ENCODE data around the gene NAP1L4.

Gene NAP1L4, protein sequence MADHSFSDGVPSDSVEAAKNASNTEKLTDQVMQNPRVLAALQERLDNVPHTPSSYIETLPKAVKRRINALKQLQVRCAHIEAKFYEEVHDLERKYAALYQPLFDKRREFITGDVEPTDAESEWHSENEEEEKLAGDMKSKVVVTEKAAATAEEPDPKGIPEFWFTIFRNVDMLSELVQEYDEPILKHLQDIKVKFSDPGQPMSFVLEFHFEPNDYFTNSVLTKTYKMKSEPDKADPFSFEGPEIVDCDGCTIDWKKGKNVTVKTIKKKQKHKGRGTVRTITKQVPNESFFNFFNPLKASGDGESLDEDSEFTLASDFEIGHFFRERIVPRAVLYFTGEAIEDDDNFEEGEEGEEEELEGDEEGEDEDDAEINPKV

DNA sequence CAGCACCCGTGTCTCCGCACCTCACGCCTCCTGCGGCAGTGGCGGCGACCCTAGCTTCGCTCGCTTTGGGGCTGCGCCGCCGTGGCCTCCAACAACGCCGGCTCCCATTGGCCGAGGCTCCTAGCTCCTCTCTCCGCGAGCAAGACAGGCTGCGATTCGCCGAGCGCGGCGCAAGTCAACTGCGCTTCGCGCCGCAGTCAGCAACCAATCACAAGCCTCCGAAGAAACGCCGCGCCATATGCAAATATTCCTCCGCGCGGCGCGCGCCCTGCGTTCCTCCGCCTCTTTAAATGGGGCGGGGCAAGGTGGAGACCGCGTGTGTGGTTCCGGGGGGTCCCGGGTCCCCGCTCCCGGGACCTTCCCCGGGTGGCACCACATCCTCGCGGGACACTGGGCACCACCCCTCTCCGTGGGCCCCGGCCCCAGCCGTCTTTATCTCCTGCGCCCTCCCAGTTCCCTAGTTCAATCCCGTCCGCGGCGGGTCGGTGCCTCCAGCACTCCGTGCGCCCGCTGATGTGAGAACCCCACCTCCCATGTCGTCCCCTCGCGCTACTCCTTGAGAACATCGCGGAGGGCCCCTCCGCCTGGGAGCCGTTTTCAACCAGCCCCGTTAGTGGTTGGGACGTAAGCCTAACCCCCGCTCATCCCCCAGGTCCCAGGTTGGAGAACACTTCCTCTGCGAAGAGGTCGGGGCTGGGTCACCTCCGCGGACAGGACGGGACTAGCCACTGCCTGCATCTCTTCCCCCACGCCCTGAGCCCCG, at the start of gene NAP1L4:
Gene NAP1L4 (minus strand): TSS at position 96 of the 763 bp plus-strand sequence. CDS start 13,109 bp downstream, outside the sequence.
- peak; percentile 95 for DNase-seq

DNA sequence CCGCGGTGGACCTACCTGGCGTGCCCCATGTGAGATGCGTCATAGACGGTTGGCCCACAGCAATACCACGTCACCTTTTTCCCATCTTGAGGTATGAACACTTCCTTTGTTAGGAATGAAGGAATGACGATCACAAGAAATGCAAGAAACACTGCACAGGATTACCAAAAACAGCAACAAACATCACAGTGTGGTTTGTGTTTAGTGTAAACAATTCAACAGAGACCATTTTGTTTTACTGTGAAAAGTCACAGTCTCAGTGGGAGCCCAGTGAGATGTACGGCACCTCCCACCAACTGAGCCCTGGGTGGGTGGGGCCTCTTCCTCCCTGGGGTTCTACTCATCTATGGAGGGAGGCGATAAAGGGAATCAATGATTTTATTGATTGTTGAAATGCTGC, 48.8 kb upstream of the NAP1L4 start:
- no peak for DNase-seq

DNA sequence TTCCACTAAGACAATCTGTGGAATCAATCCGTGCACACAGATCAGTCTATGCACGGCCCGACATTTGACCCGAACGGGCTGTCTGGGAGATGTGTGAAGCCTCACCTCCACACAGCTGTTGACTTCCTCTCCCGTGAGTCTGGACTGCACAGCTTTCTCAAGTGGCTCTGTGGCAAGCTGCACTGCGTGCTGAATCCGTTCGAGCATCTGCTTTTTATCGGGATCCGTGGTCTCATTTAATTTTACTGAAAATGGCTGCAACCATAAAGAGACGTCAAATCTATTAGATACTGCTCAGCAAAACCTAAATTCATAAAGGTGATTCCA, 45.8 kb upstream of the NAP1L4 start:
- no peak for DNase-seq

DNA sequence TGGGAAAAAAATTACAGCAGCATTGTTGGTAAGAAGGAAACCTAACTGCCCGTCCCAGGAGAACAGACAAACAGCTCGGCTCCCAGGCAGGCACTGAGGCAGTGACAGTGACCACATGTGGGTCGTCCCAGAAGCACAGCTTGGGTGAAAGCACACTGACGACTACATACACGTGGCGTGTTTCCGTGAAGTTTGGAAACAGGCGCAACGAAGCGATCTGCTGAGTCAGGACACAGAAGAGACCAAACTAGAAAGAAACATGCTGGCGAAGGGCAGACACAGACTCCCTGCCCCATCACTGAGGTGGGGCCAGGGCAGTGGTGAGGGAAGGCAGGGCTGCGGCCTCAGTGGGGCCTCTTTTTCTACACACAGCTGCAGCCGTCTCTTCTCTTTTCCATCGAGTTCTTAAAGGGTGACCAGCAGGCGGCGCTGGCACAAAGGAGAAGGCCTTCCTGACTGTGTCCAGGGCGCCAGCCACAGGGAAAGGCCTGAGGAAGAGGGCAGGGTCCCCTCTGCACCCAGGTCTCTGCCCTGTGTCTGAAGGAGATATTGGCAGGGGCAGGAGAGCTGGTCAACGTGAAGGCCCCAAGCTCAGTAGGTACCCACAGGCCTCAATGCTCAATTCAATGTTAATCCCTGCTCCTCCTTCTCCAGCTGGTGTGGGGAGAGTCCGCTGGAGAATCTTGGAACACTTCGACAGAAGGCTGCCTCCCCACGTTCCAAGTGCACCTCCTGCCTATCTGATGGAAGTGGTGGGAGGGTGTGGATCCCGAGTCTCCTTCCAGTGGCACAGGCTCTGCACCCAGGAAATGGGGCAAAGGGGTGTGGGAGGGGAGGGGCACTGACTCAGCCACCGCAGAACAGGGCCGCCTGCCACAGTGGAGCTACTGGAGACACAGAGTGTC, 45.2 kb upstream of the NAP1L4 start:
- DNase-seq = peak; percentile 37

DNA sequence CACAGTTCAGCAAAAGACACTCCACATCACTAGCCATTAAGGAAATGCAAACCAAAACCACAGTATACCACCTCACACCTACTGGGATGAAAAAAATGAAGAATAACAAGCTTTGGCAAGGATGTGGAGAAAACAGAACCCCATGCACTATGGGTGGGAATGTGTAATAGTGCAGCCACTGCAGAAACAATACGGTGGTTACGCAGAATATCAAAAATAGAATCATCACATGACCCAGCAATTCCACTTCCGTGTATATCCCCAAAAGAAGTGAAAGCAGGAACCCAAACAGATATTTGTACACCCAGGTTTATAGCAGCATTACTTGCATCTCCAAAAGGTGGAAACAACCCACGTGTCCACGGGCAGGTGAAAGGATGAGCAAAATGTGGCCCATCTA, 44.3 kb upstream of the NAP1L4 start:
- DNase-seq = no peak

DNA sequence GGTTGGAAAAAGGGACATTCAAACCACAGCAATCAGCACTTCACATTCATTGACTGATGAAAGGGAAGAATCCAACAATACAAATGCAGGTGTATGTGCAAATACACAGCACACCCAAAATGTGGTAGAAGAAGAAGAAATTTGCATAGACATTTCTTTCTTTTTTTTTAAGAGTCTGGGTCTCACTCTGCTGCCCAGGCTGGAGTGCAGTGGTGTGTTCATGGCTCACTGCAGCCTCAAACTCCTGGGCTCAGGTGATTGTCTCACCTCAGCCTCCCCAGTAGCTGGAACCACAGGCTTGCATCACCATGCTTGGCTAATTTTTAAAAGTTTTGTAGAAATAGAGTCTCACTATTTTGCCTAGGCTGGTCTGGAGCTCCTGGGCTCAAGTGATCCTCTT, 43.2 kb upstream of the NAP1L4 start:
- DNase-seq = no peak

DNA sequence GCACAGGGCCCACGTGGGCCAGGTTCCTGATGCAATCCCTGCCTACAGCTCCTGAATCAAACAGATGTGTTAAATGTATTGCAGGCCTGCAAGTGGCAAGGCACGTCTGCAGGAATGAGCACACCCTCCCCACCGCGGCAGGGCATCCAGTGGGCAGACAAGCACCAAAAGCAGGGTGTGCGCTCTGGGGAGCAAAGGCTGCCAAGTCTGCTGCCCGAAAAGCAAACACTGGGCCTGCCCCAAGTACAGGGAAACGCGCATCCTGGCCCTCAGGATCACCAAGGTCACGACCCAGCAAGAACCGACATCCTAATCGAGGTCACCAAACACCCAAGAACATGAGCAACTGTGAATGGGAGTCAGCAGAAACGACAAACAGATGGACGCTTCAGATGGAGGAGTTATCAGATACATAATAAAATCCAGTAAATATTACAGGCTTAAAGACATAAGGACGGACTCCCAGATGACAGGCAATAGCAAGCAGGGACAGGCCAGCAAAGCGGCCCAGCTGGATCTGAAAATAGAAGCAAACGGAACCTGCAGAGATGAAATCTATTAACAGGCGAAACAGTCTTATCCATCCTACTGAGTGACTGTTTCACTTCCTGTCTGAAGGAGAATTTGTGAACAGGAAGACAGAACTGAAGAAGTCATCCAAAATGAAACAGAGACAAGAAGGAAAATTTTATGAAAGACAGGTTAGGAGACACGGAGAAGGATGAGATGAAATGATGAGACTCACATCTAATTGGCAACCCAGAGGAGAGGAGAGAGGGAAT, 38.4 kb upstream of the NAP1L4 start:
- no peak for DNase-seq

DNA sequence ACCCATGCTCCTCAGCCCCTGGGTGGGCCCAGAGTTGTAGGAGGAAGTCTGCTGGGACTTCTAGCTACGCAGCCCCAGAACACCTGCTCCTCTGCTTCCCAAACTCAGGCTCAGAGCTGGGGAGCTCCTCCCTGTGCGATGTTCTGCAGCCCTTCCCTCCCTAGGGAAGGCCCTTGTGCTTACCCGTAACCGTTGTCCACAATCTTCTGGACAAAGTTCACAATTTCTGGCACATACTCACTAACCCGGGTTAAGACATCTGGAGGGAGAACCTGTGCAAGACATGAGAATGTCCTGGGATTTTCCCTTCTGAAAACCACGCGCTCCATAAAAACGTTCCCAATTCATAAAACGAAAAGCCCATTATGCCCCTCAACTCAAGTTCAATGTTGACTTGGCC, 36.7 kb upstream of the NAP1L4 start:
- no peak for DNase-seq

DNA sequence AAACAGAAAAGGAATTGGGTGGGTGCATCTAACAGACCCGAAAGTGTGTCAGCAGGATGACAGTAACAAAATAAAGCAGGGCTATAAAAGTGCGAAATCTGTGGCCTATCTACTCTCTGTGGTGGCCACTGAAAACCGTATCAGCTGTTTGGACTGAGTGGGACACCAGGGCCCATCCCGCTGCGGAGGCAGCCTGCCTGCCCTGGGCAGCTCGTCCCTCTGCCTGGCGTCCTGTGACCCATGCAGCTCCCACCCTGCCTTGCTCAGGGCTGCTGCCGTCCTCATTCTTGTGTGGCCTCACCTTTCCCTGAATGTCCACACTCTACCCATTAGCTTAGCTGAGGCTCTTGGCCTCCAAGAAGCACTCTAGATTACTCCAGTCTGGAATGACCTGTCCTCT, 34.7 kb upstream of the NAP1L4 start:
- DNase-seq = no peak

DNA sequence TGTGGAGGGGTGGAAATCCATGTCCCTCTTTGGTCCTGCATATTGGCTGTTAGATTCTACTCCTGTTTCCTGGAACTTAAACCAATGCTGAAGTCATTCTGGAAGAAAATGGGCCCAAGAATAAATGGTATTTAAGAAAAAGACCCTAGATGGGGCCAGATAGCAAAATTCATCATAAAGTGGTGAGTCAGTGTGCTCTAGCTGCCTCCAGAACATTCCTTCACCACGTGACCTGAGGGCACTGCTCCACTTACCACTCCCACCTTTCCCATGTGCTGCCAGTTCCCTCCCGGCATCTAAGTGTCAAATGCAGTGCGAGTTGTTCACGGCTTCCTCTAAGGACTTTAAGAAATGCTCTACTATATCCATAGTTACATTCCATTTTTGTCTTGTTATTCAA, 30.9 kb upstream of the NAP1L4 start:
- no peak for DNase-seq

DNA sequence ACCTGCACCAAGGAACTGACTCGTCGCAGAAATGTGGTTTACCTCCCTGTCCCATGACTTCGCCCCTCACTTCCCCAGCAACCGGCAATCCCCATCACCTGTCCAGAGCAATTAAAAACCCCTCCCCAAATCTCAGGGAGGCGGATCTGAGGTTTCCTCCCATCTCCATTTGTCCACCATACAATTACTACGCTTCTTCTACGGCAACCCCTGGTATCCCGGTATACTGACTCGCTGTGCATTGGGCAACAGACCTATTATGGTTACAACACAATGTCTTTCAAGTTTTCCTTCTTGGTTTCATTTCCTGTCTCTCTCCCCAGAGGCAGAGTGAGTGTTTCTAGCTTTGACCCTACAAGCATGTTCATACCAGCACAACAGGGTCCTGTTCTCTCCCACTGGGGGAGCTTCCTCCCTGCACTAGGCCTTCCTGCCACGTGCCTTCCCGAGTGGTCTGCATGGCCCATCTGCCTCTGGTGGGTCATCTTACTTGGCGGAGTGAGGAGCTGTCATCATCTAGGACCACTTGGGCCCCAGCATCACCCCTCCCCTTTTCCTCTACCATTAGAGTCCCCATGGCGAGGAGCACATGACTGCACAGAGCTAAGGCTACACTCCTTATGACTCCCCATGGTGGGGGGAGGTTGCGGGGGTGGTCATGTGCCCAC, 30.3 kb upstream of the NAP1L4 start:
- DNase-seq = no peak

DNA sequence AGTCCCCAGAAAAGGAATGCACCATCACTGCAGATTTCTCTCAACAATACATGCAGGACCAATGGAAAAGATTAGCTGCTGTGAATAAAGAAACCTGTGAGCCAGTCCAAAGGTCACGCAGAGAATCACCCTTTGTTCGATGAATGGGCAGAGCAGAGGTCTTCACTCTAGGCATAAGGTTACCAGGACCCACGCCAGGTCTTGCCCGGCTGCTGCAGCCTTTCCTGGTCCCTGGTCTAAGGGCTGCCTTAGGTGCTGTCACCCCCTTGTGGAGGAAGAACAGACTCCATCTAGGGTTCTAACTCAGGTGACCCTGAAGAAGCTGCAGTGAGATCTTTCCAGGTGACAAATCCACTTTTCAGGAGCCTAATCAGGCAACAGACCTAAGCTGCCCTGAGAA, 29.0 kb upstream of the NAP1L4 start:
- peak; percentile 30 for DNase-seq

DNA sequence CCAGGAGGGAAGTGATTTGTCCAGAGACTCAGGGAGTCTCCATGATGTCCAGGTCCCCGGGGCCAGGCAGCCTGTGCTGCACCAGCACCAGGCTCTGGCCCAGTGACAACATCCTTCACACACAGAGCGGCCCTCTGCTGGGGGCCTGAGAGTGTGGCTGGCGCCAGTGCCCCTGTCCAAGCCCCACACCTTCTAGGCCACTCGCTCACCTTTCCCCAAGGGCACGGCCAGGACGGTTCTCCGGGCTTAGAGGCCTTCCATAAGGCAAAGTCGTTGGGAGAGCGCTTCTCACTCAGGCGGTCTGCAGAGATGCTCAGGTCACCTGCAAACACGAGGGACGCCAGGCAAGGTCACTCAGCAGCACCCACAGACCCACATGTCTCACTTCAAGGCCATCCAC, 27.9 kb upstream of the NAP1L4 start:
- DNase-seq = no peak

DNA sequence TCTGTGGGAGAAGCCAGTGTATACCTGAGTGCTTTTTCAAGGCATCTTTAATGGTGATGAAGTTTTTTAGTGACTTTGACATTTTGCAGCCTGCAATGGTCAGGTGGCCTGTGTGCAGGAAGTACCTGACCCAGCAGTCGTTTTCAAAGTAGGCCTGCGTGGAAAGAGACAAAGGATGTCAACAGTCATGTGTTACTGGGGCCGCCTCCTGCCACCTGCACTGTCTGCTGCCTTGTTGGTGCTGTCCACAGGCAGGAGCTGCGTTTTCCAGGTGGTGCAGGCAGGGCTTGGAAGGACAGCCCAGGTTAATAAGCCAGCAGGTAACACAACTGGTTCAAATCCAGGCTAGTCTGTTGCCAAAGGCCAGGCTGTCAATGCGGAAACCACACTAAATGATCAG, 26.5 kb upstream of the NAP1L4 start:
- no peak for DNase-seq

DNA sequence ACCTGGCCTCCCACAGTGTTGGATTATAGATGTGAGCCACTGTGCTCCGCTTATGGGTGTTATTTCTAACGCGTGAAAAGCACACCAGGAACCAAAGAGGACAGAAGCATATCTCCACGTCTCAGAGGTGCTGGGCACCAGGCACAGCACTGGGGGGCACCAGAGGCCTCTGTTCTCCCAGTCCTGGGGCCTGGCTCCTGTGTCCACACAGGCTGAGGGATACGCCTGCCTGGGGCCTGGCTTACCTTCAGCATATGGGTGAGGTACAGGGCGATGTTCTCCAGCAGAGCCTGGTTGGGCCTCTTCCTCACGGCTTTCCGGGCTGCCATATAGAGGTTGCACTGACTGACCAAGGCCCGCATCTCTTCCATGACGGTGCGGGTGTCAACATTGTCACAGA, 24.7 kb upstream of the NAP1L4 start:
- no peak for DNase-seq

DNA sequence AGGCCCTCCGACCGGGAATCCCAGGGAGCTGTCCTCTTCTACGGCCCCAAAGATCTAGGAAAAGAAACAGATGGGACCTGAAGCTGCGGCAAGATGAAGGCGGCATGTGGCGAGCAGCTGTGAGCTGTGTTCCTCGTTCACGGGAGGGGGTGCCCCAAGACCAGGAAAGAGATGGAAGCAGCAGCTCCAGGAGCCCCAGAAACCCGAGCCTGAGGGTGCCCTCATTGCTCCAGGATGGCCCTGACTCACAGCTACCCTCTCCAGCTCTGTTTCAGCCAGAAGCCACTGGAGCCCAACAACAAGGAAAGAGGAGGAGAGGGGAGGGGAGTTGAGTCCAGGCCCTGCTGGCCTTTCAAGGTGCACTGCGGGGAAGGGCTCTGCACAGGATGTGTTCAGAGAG, 23.7 kb upstream of the NAP1L4 start:
- no peak for DNase-seq

DNA sequence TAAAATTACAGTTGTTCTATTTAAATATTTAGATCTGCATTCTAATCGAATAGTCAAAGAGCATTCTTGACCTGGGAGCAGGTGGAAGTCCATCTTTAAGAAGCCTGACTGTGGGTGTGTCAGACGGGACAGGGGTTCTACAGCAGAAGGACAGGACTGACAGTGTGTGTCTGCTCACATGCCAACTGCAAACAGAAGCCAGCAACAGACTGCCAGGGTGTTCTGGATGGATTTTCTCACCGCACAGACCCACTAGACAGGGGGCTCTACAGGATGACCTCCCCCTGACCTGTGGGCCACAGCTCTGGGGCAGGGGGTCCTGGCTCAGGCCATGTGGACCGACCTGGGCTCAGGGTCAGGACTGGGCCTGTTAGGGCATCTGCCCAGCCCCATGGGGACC, 22.8 kb upstream of the NAP1L4 start:
- DNase-seq = no peak

DNA sequence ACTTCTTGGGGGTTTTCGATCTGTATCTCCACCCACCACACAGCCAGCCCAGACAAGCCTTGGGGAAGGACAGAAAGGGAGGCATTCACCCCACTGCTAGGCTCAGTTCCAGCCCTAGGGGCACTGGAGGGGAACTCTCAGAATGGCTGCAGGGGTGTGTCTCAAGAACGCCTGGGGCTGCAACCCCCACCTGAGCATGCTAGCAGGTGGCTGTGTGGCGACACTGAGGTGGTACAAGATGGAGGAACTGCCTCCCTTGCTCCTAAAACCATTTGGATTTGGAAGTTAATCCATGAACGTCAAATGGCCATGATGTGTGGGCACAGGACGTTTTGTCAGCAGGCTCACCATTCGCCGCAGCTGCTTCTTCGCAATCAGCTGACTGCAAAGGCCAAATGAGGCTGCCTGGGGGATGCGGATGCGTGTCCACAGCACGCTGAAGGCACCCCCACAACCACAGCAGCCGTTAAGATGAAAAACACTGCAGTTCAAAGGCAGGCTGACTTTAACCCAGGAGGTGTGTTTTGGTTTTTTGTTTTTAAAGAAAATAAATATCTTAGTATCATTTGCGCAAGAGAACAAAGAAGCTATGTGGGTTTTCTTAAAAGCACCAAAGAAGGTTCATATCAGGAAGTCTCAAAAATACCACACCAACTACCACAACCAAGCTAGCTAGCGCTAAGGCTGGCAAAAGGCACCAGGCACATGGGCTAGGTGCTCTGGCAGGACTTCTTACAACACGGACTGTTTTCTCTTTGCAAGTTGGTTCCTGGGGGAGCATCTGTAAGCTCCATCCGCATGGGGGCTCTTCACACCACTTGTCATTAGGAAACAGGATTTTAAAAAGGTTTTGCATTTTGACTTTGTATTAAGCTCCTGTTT, 22.2 kb upstream of the NAP1L4 start:
- DNase-seq = peak; percentile 82

DNA sequence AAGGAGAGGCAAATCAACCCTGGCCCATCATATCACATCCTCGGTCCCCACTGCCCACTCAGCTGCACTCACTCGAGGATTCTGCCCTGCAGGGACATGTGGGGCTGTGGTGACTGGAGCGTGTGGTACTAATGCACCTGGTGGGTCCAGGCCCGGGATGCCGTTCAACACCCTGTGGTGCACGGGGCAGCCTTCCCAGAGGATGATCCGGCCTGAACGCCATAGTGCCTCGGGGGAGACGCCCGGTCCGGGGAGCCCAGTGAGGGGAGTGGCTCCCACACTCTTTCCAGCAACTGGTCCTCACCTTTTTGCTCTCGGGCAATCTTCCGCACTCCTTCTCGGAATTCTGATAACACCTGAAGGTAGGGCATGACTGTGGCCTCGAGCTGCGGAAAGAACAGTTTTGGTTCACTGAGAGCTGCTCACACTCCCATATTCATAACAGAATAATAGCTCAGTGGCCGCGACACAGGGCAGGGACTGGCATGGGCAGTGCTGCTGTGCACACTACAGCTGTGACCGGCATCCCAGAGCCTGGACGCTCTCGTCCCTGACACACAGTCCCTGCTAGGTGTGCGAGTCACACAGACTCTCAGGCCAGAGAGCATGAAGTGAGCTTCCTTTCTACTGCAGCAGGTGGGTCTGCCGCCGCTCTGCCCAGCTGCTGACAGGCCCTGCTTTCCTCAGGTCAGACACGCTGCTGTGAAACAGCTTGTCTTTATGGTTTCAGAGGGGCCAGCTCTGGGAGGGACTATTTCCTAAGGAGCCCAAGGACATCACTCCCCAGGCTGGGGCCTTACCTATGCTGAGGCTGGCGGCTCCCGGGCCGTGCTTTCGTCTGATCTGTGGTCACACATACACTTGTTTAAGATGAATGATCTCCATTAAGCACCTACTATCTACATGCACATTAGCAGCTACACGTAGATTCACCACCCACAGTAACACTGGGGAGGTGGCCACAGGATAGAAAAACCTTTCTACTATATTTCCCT, 20.1 kb upstream of the NAP1L4 start:
- no peak for DNase-seq

Data from activated gamma-delta T cell treated with Interleukin-2 at 50 U/mL for 16 hours (primary cell).